Activated naive CD4-positive, alpha-beta T cell treated with anti-CD3 and anti-CD28 coated beads, Interleukin-2, amount 50 U/mL, for 16 hours (primary cell): ENCODE results near the gene MYO5B.

ENCODE experiments used
- DNase-seq: peaks from one replicate; pipeline ENCODE4 v3.0.0-alpha.2; 2020

The MYO5B gene

GRCh38 chr18:50187659-50188058 is 7.3 kb downstream of the MYO5B start:
- no peak for DNase-seq

GRCh38 chr18:50186385-50186784 is 8.6 kb downstream of the MYO5B start:
- no peak for DNase-seq

- DNase-seq, result no peak
Measured at GRCh38 chr18:50183556-50183955, 11.4 kb downstream of the MYO5B start.

GRCh38 chr18:50182511-50182910 is 12.4 kb downstream of the MYO5B start:
- no peak for DNase-seq

- no peak for DNase-seq
Measured at GRCh38 chr18:50181590-50181989, 13.4 kb downstream of the MYO5B start.

GRCh38 chr18:50179465-50179864 is 15.5 kb downstream of the MYO5B start:
- DNase-seq, result no peak

GRCh38 chr18:50177294-50177992 is 17.5 kb downstream of the MYO5B start:
- no peak for DNase-seq

- no peak for DNase-seq
Measured at GRCh38 chr18:50172367-50172766, 22.6 kb downstream of the MYO5B start.

- no peak for DNase-seq
Measured at GRCh38 chr18:50171406-50171805, 23.5 kb downstream of the MYO5B start.

- DNase-seq, result no peak
Measured at GRCh38 chr18:50170004-50170403, 24.9 kb downstream of the MYO5B start.

GRCh38 chr18:50169149-50169548 is 25.8 kb downstream of the MYO5B start:
- no peak for DNase-seq

- no peak for DNase-seq
Measured at GRCh38 chr18:50167966-50168365, 27.0 kb downstream of the MYO5B start.

GRCh38 chr18:50166901-50167300 is 28.0 kb downstream of the MYO5B start:
- DNase-seq, result no peak

GRCh38 chr18:50163505-50163904 is 31.4 kb downstream of the MYO5B start:
- DNase-seq, result no peak

GRCh38 chr18:50162486-50163304 is 32.3 kb downstream of the MYO5B start:
- no peak for DNase-seq

GRCh38 chr18:50161597-50162205 is 33.2 kb downstream of the MYO5B start:
- no peak for DNase-seq

- no peak for DNase-seq
Measured at GRCh38 chr18:50159654-50160046, 35.3 kb downstream of the MYO5B start.

GRCh38 chr18:50158866-50159653 is 35.9 kb downstream of the MYO5B start:
- DNase-seq, result no peak

- DNase-seq, result no peak
Measured at GRCh38 chr18:50155406-50155805, 39.5 kb downstream of the MYO5B start.

- no peak for DNase-seq
Measured at GRCh38 chr18:50154420-50154819, 40.5 kb downstream of the MYO5B start.

GRCh38 chr18:50152900-50153299 is 42.0 kb downstream of the MYO5B start:
- DNase-seq, result no peak

GRCh38 chr18:50151926-50152325 is 43.0 kb downstream of the MYO5B start:
- no peak for DNase-seq

GRCh38 chr18:50144540-50144939 is 50.4 kb downstream of the MYO5B start:
- DNase-seq, result no peak
